ENCODE results near the gene CENPK.

- TF ChIP-seq CTCF (IDR thresholded peaks at IDR 0.05) (no peak), POLR2A (IDR thresholded peaks at IDR 0.05) (no peak)
Measured at GRCh38 chr5:65506961-65507360, 56.0 kb downstream of the CENPK start.

Measured in uterus (tissue), 2 donors.